ENCODE measurements around the gene CCDC92B. TPM values are rescaled to one million over a fixed set of nuclear protein-coding genes. Genes with fewer than 3 reads are reported as not detected.

Gene CCDC92B
- total and polyA plus RNA-seq, 2 of the 13 experiments (the other 11 are each of a cell fraction or from before 2014, with no cell fraction given), result not detected

- TF ChIP-seq ZBTB10 (CRISPR knock-in tag; IDR thresholded peaks at IDR 0.05; ENCODE audit: borderline replicate concordance) (no peak), ZNF747 (CRISPR knock-in tag; IDR thresholded peaks at IDR 0.05; ENCODE audit: borderline replicate concordance) (0 out of 2 replicates have a peak, but pooled peaks have one; percentile 34), TAF15 (IDR thresholded peaks at IDR 0.05; ENCODE audit: low read depth, low read length, poor library complexity, severe bottlenecking) (peak; percentile 57), ZNF614 (CRISPR knock-in tag; IDR thresholded peaks at IDR 0.05; ENCODE audit: borderline replicate concordance) (0 out of 2 replicates have a peak, but pooled peaks have one; percentile 32), ZBTB3 (CRISPR knock-in tag; IDR thresholded peaks at IDR 0.05; ENCODE audit: borderline replicate concordance, low read depth) (no peak; the same call in 1 of the 2 replicates), NFAT5 (CRISPR knock-in tag; IDR thresholded peaks at IDR 0.05) (peak; percentile 67; the same call in 1 of the 2 replicates), MTA1 (CRISPR knock-in tag; IDR thresholded peaks at IDR 0.05; ENCODE audit: borderline replicate concordance) (peak; percentile 87), ATF3 (CRISPR knock-in tag; IDR thresholded peaks at IDR 0.05) (peak; percentile 63), SMARCC2 (IDR thresholded peaks at IDR 0.05) (no peak), GTF3A (CRISPR knock-in tag; conservative IDR thresholded peaks at IDR 0.05) (no peak; the same call in 1 of the 2 replicates), DRAP1 (CRISPR knock-in tag; IDR thresholded peaks at IDR 0.05) (peak; percentile 64; the same call in 1 of the 2 replicates), ZNF780A (CRISPR knock-in tag; IDR thresholded peaks at IDR 0.05) (no peak), ZNF549 (CRISPR knock-in tag; IDR thresholded peaks at IDR 0.05) (no peak), KMT2A (CRISPR knock-in tag; IDR thresholded peaks at IDR 0.05) (peak; percentile 60; the same call in 1 of the 2 replicates)
These were observed 37.7 kb downstream of the CCDC92B start, which contains the start of gene CLUH (continued) for GRCh38 chr17:2711608-2712299.
